ENCODE measurements around the gene RELT.
"Not testable (repeated sequence)": the region's sequence is repeated elsewhere in the genome, so short reads cannot be mapped to it uniquely, and the experiment has no call there.

The RELT gene

DNA sequence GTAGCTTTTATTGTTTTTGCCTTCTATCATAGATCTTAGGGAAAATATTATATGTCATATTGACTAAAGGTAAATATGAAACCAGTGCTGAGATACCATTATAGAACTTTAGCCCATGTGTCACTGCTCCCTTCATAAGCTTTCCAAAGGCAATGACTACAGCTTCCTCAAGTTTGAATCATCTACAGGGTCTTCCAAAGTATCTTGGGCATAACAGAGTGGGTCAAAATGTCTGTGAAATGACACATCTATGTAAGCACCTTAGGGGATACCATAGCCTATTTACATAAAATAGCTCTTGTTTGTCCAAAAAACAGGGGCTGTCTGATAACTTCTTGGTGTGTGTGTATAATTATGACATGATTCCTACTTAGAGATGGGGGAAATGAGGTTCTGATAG, 52.5 kb downstream of the RELT start:
- no peak for DNase-seq (ENCODE audit: low read depth, low spot score)

DNA sequence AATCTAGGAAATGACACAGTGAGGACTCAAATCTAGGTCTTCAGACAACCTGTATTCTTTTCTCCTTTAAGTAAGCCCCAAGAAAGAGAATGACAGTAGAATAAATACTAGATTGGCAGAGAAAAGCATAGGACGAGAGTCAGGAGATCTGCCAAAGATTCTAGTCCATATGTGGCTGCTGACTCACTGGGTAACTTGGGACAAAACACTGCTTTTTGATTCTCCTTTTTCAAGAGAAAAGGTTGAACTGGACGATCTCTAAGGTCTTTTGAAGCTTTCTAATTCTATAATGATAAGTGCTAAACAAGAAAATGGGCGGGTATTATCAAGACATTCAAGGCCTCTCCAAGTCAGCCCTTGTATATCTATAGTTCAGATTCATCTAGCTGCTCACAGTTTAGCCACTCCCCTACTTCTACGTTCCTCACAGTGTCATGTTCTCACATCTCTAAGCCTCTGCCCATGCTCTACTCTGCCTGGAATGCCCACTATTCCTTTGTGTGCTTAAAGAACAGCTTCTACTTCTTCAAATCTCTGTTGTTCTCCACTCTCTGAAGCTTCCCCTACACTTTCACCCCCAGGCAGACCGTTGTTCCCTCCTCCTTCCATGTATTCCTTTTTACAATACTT, 53.0 kb downstream of the RELT start:
- no peak for DNase-seq (ENCODE audit: low read depth, low spot score)

GRCh38 chr11:73430326-73430725, 54.1 kb downstream of the RELT start:
- no peak for DNase-seq (ENCODE audit: low read depth, low spot score)

DNA sequence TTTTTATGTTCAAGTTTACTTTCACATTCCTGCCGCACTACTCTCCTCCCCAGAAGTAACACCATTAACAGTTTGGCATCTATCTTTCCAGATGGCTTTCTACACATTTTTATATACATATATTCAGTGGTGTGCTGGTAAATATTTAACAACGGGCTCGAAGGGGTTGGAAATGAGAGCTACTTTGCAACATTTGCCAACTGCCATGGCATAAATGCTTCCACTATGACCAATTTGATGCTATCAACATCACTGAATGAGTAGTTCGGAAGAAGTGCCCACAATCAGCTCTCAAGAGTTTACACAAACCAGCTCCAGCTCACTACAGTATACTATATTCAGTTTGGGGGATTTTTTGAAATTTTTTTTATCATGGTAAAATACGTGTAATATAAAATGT, 55.2 kb downstream of the RELT start:
- no peak for DNase-seq (ENCODE audit: low read depth, low spot score)

- DNase-seq (ENCODE audit: low read depth, low spot score) = not testable (repeated sequence)
Measured at GRCh38 chr11:73436859-73437258, 60.7 kb downstream of the RELT start.

GRCh38 chr11:73439002-73439843, 63.0 kb downstream of the RELT start:
- no peak for DNase-seq (ENCODE audit: low read depth, low spot score)

DNA sequence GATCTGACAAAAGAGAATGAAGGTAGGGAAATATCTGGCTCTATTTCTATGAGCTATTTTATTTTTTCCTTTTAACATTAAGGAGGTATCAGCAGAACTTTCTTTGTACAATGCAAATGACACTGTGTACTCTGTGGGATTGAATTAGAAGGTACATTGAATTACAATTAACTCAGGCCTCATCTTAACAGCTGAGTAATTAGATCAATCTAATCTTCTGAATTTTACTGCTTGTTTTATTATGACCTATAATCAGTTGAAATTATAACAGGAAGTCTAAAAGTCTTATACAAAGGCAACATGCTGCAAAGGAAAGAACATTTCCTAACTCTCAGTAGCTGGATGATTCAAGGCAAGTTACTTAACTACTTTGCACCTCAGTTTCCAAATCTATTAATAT, 69.8 kb downstream of the RELT start:
- DNase-seq (ENCODE audit: low read depth, low spot score) = no peak

- no peak for DNase-seq (ENCODE audit: low read depth, low spot score)
Measured at GRCh38 chr11:73446766-73447165, 70.6 kb downstream of the RELT start.

Measured in iPS DF 19.7 (cell line).